Activated effector memory CD4-positive, alpha-beta T cell treated with Interleukin-2 at 50 U/mL for 16 hours (primary cell): ENCODE results near the gene CPED1.
"Not testable (repeated sequence)": the region's sequence is repeated elsewhere in the genome, so short reads cannot be mapped to it uniquely, and the experiment has no call there.

Source experiments
- DNase-seq: peaks from one replicate; pipeline ENCODE4 v3.0.0-alpha.2; 2020

The CPED1 gene

GRCh38 chr7:121103579-121103978 is 115.1 kb downstream of the CPED1 start:
- DNase-seq = no peak

- DNase-seq = no peak
These were observed 116.8 kb downstream of the CPED1 start for GRCh38 chr7:121105262-121105661.

- no peak for DNase-seq
These were observed 119.5 kb downstream of the CPED1 start for GRCh38 chr7:121107923-121108498.

- DNase-seq = no peak
These were observed 120.6 kb downstream of the CPED1 start for GRCh38 chr7:121109145-121109544.

- DNase-seq = no peak
These were observed 124.8 kb downstream of the CPED1 start for GRCh38 chr7:121113288-121113687.

GRCh38 chr7:121116396-121116795 is 127.9 kb downstream of the CPED1 start:
- no peak for DNase-seq

GRCh38 chr7:121119047-121119446 is 130.5 kb downstream of the CPED1 start:
- DNase-seq = no peak

- DNase-seq = no peak
These were observed 134.5 kb downstream of the CPED1 start for GRCh38 chr7:121123032-121123431.

GRCh38 chr7:121125454-121125853 is 136.9 kb downstream of the CPED1 start:
- DNase-seq = not testable (repeated sequence)

- DNase-seq = no peak
These were observed 137.7 kb downstream of the CPED1 start for GRCh38 chr7:121126201-121126600.

GRCh38 chr7:121126801-121127534 is 138.5 kb downstream of the CPED1 start:
- no peak for DNase-seq

GRCh38 chr7:121132940-121133339 is 144.4 kb downstream of the CPED1 start:
- no peak for DNase-seq

- no peak for DNase-seq
These were observed 144.9 kb downstream of the CPED1 start for GRCh38 chr7:121133444-121133843.

GRCh38 chr7:121137580-121137979 is 149.1 kb downstream of the CPED1 start:
- DNase-seq = no peak

GRCh38 chr7:121138262-121138933 is 149.9 kb downstream of the CPED1 start:
- DNase-seq = no peak

GRCh38 chr7:121139427-121139826 is 150.9 kb downstream of the CPED1 start:
- no peak for DNase-seq

- no peak for DNase-seq
These were observed 152.3 kb downstream of the CPED1 start for GRCh38 chr7:121140790-121141189.

- no peak for DNase-seq
These were observed 163.3 kb downstream of the CPED1 start for GRCh38 chr7:121151774-121152221.

GRCh38 chr7:121153411-121153810 is 164.9 kb downstream of the CPED1 start:
- no peak for DNase-seq

- DNase-seq = no peak
These were observed 165.5 kb downstream of the CPED1 start for GRCh38 chr7:121153995-121154394.

- no peak for DNase-seq
These were observed 168.3 kb downstream of the CPED1 start for GRCh38 chr7:121156825-121157224.

- DNase-seq = no peak
These were observed 168.8 kb downstream of the CPED1 start for GRCh38 chr7:121157341-121157751.

GRCh38 chr7:121157885-121158590 is 169.5 kb downstream of the CPED1 start:
- no peak for DNase-seq
